Liver (tissue), 9 donors: ENCODE data around the gene TRAPPC10. TPM values are rescaled to one million over a fixed set of nuclear protein-coding genes. Genes with fewer than 3 reads are reported as not detected.

ENCODE experiments used
- DNase-seq: peaks from one replicate; pipeline ENCODE4 v3.0.0-alpha.2; 2017; ENCODE audit warnings: low spot score
- H3K27ac ChIP-seq, 2 donors: one replicate each; pipeline ENCODE4 v1.7.0; 2013; ENCODE audit warnings: inconsistent platforms in 2 of 2, low read length in 2 of 2, control low read depth in 1 of 2, low read depth in 1 of 2, mild to moderate bottlenecking in 1 of 2
- H3K27me3 ChIP-seq, 4 donors: one replicate each; pipeline versions ENCODE4 v1.6.1 to v1.7.0; 2013; ENCODE audit warnings: low read length in 3 of 4, inconsistent platforms in 1 of 4, mild to moderate bottlenecking in 1 of 4, moderate library complexity in 1 of 4; ENCODE audit not compliant: control insufficient read depth in 4 of 4, insufficient read depth in 4 of 4
- H3K36me3 ChIP-seq, 4 donors: one replicate each; pipeline versions ENCODE4 v1.6.1 to v1.7.0; 2013; ENCODE audit warnings: low read length in 3 of 4, mild to moderate bottlenecking in 3 of 4, low read depth in 1 of 4, moderate library complexity in 1 of 4; ENCODE audit not compliant: control insufficient read depth in 4 of 4, insufficient read depth in 3 of 4
- H3K4me1 ChIP-seq, 4 donors: one replicate each; pipeline versions ENCODE4 v1.6.1 to v1.7.0; 2013; ENCODE audit warnings: low read length in 3 of 4, mild to moderate bottlenecking in 3 of 4, moderate library complexity in 1 of 4; ENCODE audit not compliant: control insufficient read depth in 4 of 4, insufficient read depth in 4 of 4
- H3K4me3 ChIP-seq, 3 donors: one replicate each; pipeline versions ENCODE4 v1.6.1 to v1.7.0; 2013; ENCODE audit warnings: low read length in 3 of 3, control low read depth in 1 of 3, low read depth in 1 of 3, mild to moderate bottlenecking in 1 of 3
- H3K9ac ChIP-seq, 2 donors: one replicate each; pipeline ENCODE4 v1.7.0; 2013; ENCODE audit warnings: low read length in 2 of 2, mild to moderate bottlenecking in 2 of 2, moderate library complexity in 2 of 2, control low read depth in 1 of 2, low read depth in 1 of 2
- H3K9me3 ChIP-seq, 4 donors: one replicate each; pipeline versions ENCODE4 v1.6.1 to v1.7.0; 2013; ENCODE audit warnings: low read length in 3 of 4; ENCODE audit not compliant: control insufficient read depth in 4 of 4
- EGR1 ChIP-seq, 2 donors: IDR thresholded peaks; 2 replicates each; pipeline ENCODE4 v1.6.1; 2016 to 2018; ENCODE audit warnings: antibody characterized with exemption in 2 of 2, low read depth in 2 of 2
- FOXA1 ChIP-seq: IDR thresholded peaks from 2 replicates; pipeline ENCODE4 v1.6.1; 2016; ENCODE audit warnings: antibody characterized with exemption
- FOXA2 ChIP-seq: IDR thresholded peaks from 2 replicates; pipeline ENCODE4 v1.6.1; 2016; ENCODE audit warnings: antibody characterized with exemption
- GABPA ChIP-seq, 2 donors: IDR thresholded peaks in 1 of 2; conservative IDR thresholded peaks in 1 of 2; 2 replicates each; pipeline ENCODE4 v1.6.1; 2016; ENCODE audit warnings: antibody characterized with exemption in 2 of 2, mild to moderate bottlenecking in 1 of 2, moderate library complexity in 1 of 2
- HNF4A ChIP-seq, 2 donors: conservative IDR thresholded peaks; 2 replicates each; pipeline ENCODE4 v1.6.1; 2016; ENCODE audit warnings: antibody characterized with exemption in 2 of 2, mild to moderate bottlenecking in 2 of 2
- HNF4G ChIP-seq: IDR thresholded peaks from 2 replicates; pipeline ENCODE4 v1.6.1; 2016; ENCODE audit warnings: antibody characterized with exemption
- JUND ChIP-seq, 2 donors: IDR thresholded peaks; 2 replicates each; pipeline ENCODE4 v1.6.1; 2016; ENCODE audit warnings: antibody characterized with exemption in 2 of 2
- TAF1 ChIP-seq: conservative IDR thresholded peaks from 2 replicates; pipeline ENCODE4 v1.6.1; 2016; ENCODE audit warnings: antibody characterized with exemption, mild to moderate bottlenecking
- YY1 ChIP-seq: IDR thresholded peaks from 2 replicates; pipeline ENCODE4 v1.6.1; 2016; ENCODE audit warnings: antibody characterized with exemption, mild to moderate bottlenecking
- WGBS: extraction: QIAGEN DNeasy Blood & Tissue Kit; methylation state at CpG from one replicate; pipeline ENCODE4 v1.1.7; 2013; 5-methylcytosine and 5-hydroxymethylcytosine counted together
- polyA plus RNA-seq, 2 donors: library from polyadenylated mRNA; stranded (reverse) in 1 of 2; unstranded in 1 of 2; fragments of 200-250 nt in 1 of 2; fragments of >200 nt in 1 of 2; fragmentation: Nextera tagmentation in 1 of 2; extraction: Ambion mirVana in 1 of 2; gene quantifications; one replicate each; pipeline versions ENCODE4 v1.2.1 to v1.2.3, GENCODE V29; 2013 to 2015
- total RNA-seq, 2 donors: library from RNA; depleted of rRNA; stranded (reverse); fragments of >200 nt; gene quantifications; one replicate each; pipeline ENCODE4 v1.2.3, GENCODE V29; 2014
- TF ChIP-seq, protein P1 (sequence below): IDR thresholded peaks from 2 replicates; pipeline ENCODE4 v1.6.1; 2016; ENCODE audit warnings: antibody characterized with exemption
- TF ChIP-seq, protein P2 (sequence below): IDR thresholded peaks from 2 replicates; pipeline ENCODE4 v1.6.1; 2016; ENCODE audit warnings: antibody characterized with exemption
- TF ChIP-seq, protein P3 (sequence below): fragments of 150-350 bp; IDR thresholded peaks from 2 replicates; pipeline ENCODE4 v1.5.1; 2017; ENCODE audit warnings: improper control_type of control experiment, low read depth, low read length; ENCODE audit not compliant: missing input control
- TF ChIP-seq, protein P4 (sequence below): IDR thresholded peaks from 2 replicates; pipeline ENCODE4 v1.6.1; 2016; ENCODE audit warnings: antibody characterized with exemption
- TF ChIP-seq, protein P5 (sequence below): IDR thresholded peaks from 2 replicates; pipeline ENCODE4 v1.6.1; 2016; ENCODE audit warnings: antibody characterized with exemption, mild to moderate bottlenecking
- donor health status: healthy.
- donor health status: healthy.
- donor health status: healthy.
- donor health status: healthy.
- donor health status: healthy.

TRAPPC10 gene
- total and polyA plus RNA-seq, 4 donors: 4.9 to 24.9 (median 11.9) TPM

DNA sequence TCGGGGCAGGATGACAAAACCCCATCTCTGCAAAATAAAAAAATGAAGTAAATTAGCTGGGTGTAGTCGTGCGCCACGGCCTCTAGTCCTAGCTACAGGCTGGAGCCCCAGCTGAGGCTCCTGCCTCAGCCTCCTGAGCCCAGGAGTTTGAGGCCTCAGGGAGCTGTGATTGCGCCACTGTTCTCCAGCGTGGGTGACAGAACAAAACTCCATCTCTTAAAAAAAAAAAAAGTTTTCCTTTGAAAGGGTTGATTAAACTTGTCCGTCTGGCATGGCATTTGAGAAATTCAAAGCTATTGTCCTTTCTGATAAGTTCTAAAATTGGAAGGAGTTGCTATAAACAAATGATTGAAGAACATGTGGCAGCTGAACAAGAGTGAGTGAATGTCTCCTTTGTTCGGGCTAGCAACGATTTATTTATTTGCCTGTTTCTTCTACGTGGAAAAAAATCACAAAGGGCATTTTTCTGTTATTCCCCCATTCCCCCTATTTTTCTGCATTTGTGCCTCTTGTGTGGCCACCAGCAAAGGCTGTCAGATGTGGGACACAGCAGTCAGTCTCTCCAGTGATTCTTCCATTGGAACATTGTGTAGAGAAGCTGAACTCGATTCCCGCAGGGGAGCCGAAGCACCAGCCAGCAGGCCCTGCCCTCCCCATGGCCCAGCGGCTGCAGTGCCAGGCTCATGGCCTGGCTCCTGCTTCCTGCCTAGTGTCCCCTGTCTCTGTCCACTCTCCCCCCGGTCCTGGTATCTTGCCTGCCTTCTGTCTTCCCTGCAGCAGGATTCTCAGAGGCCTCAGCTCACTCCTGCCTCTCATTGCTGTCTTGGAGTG lies 73.6 kb downstream of the TRAPPC10 start (continued):
- TF ChIP-seq, protein P1, sequence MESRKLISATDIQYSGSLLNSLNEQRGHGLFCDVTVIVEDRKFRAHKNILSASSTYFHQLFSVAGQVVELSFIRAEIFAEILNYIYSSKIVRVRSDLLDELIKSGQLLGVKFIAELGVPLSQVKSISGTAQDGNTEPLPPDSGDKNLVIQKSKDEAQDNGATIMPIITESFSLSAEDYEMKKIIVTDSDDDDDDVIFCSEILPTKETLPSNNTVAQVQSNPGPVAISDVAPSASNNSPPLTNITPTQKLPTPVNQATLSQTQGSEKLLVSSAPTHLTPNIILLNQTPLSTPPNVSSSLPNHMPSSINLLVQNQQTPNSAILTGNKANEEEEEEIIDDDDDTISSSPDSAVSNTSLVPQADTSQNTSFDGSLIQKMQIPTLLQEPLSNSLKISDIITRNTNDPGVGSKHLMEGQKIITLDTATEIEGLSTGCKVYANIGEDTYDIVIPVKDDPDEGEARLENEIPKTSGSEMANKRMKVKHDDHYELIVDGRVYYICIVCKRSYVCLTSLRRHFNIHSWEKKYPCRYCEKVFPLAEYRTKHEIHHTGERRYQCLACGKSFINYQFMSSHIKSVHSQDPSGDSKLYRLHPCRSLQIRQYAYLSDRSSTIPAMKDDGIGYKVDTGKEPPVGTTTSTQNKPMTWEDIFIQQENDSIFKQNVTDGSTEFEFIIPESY: no peak
- TF ChIP-seq EGR1 (IDR thresholded peaks at IDR 0.05; ENCODE audit: low read depth in 2 of 2): no peak

DNA sequence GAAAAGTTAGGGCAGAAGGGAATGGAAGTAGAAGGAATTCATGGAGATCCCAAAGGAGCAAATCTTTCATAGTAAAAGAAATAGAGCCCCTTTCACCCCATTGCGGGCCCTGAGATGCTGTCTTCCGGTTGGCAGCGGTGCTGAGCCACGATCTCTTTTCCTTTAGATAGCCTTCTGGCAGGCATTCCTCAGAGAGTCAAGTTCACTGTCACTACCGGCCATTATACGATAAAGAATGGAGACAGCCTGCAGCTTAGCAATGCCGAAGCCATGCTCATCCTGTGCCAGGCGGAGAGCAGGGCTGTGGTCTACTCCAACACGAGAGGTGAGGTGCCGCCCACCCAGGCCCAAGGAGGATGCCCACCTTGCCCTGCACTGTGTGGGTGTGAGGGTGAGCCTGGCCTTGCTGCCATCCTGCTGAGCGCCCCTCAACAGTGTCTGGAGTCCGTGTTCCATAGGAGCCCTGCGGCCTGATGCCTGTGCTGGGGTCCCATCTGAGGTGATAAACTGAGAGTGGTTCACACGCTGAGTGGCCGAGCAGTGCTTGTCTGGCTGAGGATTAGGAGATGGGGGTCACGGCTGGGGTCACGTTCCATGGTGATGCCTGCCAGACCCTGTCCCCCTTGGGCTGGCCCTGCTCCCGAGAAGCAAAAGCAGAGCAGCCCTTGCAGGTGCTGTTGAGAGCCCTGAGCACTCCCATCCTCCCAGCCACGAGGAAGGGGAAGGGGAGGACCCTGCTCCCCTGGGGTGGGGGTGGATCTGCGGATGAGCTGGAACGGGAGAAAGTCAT lies 74.7 kb downstream of the TRAPPC10 start:
- H3K36me3 ChIP-seq: peaks cover 13 to 41% (median 25%) of the 10 kb centered on the region in 4 donors
- peaks cover 1 to 29% (median 9%) of the 10 kb centered on the region in 4 donors for H3K4me1 ChIP-seq
- H3K27me3 ChIP-seq: no peaks in the 10 kb centered on the region
- no peak for TF ChIP-seq HNF4A (conservative IDR thresholded peaks at IDR 0.05)
- H3K9me3 ChIP-seq: no peaks in the 10 kb centered on the region
- no peak for DNase-seq
- WGBS: 83% methylated on average over 21 of the region's 21 CpGs
- H3K27ac ChIP-seq: peak overlapping the region in 1 of 2 donors; percentile 25
- H3K4me3 ChIP-seq: no peak overlapping the region
- no peak overlapping the region for H3K9ac ChIP-seq

DNA sequence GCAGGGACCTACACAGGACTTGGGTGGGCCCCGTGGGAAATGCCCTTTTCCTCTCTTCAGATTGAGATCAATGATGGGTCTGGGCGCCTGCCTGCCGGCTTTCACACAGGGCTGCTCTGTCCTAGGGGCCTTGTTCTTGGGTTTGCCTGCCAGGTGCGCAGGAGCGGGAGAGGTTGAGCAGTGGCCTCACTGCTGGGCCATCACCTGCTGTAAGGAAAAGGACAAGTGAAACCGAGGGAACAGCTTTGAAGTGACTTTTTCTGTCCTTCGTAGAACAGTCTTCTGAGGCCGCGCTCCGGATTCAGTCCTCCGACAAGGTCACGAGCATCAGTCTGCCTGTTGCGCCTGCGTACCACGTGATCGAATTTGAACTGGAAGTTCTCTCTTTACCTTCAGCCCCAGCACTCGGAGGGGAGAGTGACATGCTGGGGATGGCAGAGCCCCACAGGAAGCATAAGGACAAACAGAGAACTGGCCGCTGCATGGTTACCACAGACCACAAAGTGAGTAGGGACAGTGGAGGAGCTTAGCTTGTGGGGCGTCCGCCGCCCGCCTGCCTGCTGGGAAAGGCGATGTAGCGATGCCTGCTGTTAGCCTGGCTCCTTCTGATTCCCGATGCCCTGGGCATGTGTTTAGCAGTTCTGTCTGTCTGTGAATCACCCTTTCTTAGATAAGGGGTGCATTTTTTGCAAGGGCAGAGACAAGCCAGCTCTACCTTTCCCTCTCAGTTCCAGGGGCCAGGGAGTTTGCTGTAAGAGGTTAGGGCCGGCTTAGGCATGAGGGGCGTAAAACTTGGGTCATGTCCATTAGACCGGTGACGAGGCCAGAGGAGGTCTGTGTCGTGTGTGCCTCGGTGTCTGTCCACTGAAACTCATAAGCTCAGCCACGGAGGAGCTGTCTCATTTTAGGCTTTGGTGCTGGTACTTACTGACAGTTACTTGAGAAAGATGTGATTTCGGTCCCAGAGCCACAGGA lies 75.6 kb downstream of the TRAPPC10 start:
- Histone ChIP-seq H3K27me3 (no peaks in the 10 kb centered on the region), H3K9me3 (no peaks in the 10 kb centered on the region), H3K4me1 (peaks cover 1 to 29% (median 9%) of the 10 kb centered on the region in 4 donors), H3K27ac (peak overlapping the region; percentile 9 to 25), H3K9ac (no peak overlapping the region), H3K36me3 (peaks cover 16 to 46% (median 26%) of the 10 kb centered on the region in 4 donors), H3K4me3 (no peak overlapping the region)
- DNase-seq: no peak
- WGBS: 90% methylated on average over 33 of the region's 33 CpGs
- TF ChIP-seq, protein P2, sequence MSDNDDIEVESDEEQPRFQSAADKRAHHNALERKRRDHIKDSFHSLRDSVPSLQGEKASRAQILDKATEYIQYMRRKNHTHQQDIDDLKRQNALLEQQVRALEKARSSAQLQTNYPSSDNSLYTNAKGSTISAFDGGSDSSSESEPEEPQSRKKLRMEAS: no peak
- TF ChIP-seq, protein P3, sequence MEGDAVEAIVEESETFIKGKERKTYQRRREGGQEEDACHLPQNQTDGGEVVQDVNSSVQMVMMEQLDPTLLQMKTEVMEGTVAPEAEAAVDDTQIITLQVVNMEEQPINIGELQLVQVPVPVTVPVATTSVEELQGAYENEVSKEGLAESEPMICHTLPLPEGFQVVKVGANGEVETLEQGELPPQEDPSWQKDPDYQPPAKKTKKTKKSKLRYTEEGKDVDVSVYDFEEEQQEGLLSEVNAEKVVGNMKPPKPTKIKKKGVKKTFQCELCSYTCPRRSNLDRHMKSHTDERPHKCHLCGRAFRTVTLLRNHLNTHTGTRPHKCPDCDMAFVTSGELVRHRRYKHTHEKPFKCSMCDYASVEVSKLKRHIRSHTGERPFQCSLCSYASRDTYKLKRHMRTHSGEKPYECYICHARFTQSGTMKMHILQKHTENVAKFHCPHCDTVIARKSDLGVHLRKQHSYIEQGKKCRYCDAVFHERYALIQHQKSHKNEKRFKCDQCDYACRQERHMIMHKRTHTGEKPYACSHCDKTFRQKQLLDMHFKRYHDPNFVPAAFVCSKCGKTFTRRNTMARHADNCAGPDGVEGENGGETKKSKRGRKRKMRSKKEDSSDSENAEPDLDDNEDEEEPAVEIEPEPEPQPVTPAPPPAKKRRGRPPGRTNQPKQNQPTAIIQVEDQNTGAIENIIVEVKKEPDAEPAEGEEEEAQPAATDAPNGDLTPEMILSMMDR: no peak
- TF ChIP-seq GABPA (IDR thresholded peaks at IDR 0.05 in 1 of 2, conservative IDR thresholded peaks at IDR 0.05 in 1 of 2): no peak
- TF ChIP-seq, protein P4, sequence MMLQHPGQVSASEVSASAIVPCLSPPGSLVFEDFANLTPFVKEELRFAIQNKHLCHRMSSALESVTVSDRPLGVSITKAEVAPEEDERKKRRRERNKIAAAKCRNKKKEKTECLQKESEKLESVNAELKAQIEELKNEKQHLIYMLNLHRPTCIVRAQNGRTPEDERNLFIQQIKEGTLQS: no peak
- TF ChIP-seq FOXA2: no peak
- TF ChIP-seq JUND (IDR thresholded peaks at IDR 0.05): no peak
- TF ChIP-seq, protein P1: no peak
- TF ChIP-seq HNF4G: no peak
- TF ChIP-seq FOXA1: no peak
- TF ChIP-seq HNF4A (conservative IDR thresholded peaks at IDR 0.05): no peak
- TF ChIP-seq YY1: no peak
- TF ChIP-seq TAF1: no peak
- TF ChIP-seq, protein P5, sequence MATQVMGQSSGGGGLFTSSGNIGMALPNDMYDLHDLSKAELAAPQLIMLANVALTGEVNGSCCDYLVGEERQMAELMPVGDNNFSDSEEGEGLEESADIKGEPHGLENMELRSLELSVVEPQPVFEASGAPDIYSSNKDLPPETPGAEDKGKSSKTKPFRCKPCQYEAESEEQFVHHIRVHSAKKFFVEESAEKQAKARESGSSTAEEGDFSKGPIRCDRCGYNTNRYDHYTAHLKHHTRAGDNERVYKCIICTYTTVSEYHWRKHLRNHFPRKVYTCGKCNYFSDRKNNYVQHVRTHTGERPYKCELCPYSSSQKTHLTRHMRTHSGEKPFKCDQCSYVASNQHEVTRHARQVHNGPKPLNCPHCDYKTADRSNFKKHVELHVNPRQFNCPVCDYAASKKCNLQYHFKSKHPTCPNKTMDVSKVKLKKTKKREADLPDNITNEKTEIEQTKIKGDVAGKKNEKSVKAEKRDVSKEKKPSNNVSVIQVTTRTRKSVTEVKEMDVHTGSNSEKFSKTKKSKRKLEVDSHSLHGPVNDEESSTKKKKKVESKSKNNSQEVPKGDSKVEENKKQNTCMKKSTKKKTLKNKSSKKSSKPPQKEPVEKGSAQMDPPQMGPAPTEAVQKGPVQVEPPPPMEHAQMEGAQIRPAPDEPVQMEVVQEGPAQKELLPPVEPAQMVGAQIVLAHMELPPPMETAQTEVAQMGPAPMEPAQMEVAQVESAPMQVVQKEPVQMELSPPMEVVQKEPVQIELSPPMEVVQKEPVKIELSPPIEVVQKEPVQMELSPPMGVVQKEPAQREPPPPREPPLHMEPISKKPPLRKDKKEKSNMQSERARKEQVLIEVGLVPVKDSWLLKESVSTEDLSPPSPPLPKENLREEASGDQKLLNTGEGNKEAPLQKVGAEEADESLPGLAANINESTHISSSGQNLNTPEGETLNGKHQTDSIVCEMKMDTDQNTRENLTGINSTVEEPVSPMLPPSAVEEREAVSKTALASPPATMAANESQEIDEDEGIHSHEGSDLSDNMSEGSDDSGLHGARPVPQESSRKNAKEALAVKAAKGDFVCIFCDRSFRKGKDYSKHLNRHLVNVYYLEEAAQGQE: no peak
